PFSK-1 (cell line): ENCODE results near the gene INPP4A.

Experiments
- FOXP2 ChIP-seq: optimal IDR thresholded peaks from 2 replicates; pipeline ENCODE3; 2011; ENCODE audit warnings: borderline replicate concordance, control low read depth, inconsistent platforms; ENCODE audit not compliant: insufficient read depth; ENCODE audit errors: extremely low read length, extremely low read depth
- POLR2AphosphoS5 ChIP-seq: IDR thresholded peaks from 2 replicates; pipeline ENCODE4 v1.6.1; 2012; ENCODE audit warnings: low read depth, mild to moderate bottlenecking, control low read depth, low read length, moderate library complexity
- REST ChIP-seq, 2 experiments: IDR thresholded peaks; 2 replicates each; pipeline versions ENCODE4 v1.6.1 to v1.8.0; 2011 to 2012; ENCODE audit warnings: low read depth in 2 of 2, low read length in 2 of 2, control low read depth in 1 of 2, inconsistent platforms in 1 of 2, mild to moderate bottlenecking in 1 of 2, moderate library complexity in 1 of 2; ENCODE audit not compliant: insufficient read depth in 1 of 2
- SIN3A ChIP-seq: IDR thresholded peaks from 2 replicates; pipeline ENCODE4 v1.6.1; 2012; ENCODE audit warnings: mild to moderate bottlenecking, low read length, moderate library complexity, borderline replicate concordance; ENCODE audit not compliant: insufficient read depth
- TAF1 ChIP-seq: IDR thresholded peaks from 2 replicates; pipeline ENCODE4 v1.6.1; 2012; ENCODE audit warnings: low read length, control low read depth, borderline replicate concordance; ENCODE audit not compliant: insufficient read depth

INPP4A gene

GRCh38 chr2:98507891-98508708, 63.4 kb downstream of the INPP4A start:
- no peak for TF ChIP-seq SIN3A
- TF ChIP-seq REST (IDR thresholded peaks at IDR 0.05; ENCODE audit: insufficient read depth in 1 of 2, low read depth in 2 of 2, low read length in 2 of 2), result no peak

- TF ChIP-seq SIN3A, result no peak
- TF ChIP-seq FOXP2, result peak; percentile 71
Observed at GRCh38 chr2:98508709-98509066, 64.0 kb downstream of the INPP4A start.

GRCh38 chr2:98509542-98510321, 65.1 kb downstream of the INPP4A start:
- no peak for TF ChIP-seq REST (IDR thresholded peaks at IDR 0.05; ENCODE audit: insufficient read depth in 1 of 2, low read depth in 2 of 2, low read length in 2 of 2)

- TF ChIP-seq SIN3A (no peak), POLR2AphosphoS5 (no peak), FOXP2 (no peak), REST (IDR thresholded peaks at IDR 0.05; ENCODE audit: insufficient read depth in 1 of 2, low read depth in 2 of 2, low read length in 2 of 2) (0 out of 4 replicates have a peak, but pooled peaks of 1 of the 2 experiments have one; percentile 17)
Observed at GRCh38 chr2:98510322-98510662, 65.6 kb downstream of the INPP4A start.

GRCh38 chr2:98511981-98512380, 67.3 kb downstream of the INPP4A start:
- TF ChIP-seq FOXP2, result no peak

GRCh38 chr2:98512699-98513098, 68.0 kb downstream of the INPP4A start:
- TF ChIP-seq SIN3A (no peak), TAF1 (no peak), POLR2AphosphoS5 (no peak), REST (IDR thresholded peaks at IDR 0.05; ENCODE audit: insufficient read depth in 1 of 2, low read depth in 2 of 2, low read length in 2 of 2) (no peak), FOXP2 (no peak)
